IMR-90 (cell line): ENCODE data around the gene TNKS2. TPM values are rescaled to one million over a fixed set of nuclear protein-coding genes. Genes with fewer than 3 reads are reported as not detected.

Experiments used
- ATAC-seq: fragments of 200-7000 bp; cut with Tn5 transposase; 2 replicates; pipeline ENCODE4 v1.9.1; 2020; ENCODE audit warnings: low read depth, mild to moderate bottlenecking, moderate library complexity
- BruUV-seq: library from RNA; stranded (reverse); fragments of 400-500 nt; replicated peaks from 2 replicates; lab custom pipeline; 2021; lab: Mats Ljungman, UMichigan
- CTCF ChIA-PET: fragments of 300-600 bp; formaldehyde crosslinking; extraction: SDS; loops from one replicate; lab custom pipeline; 2021; ENCODE audit warnings: antibody characterized with exemption; lab: Yijun Ruan, JAX
- POLR2A ChIA-PET: fragments of 300-600 bp; sonication (Branson Sonifier 250); formaldehyde crosslinking; loops from one replicate; lab custom pipeline; 2022; ENCODE audit warnings: antibody characterized with exemption; ENCODE audit not compliant: unreplicated experiment; lab: Charles Lee
- DNase-seq: peaks from one replicate; pipeline ENCODE4 v3.0.0; 2013
- H2AFZ ChIP-seq: replicated peaks from 2 replicates; pipeline ENCODE3; 2013; ENCODE audit warnings: low read length, mild to moderate bottlenecking; ENCODE audit not compliant: poor library complexity
- H2AK5ac ChIP-seq: 2 replicates; pipeline ENCODE4 v1.6.1; 2013; ENCODE audit warnings: low read depth, low read length, inconsistent platforms
- H2AK9ac ChIP-seq: replicated peaks from 2 replicates; pipeline ENCODE3; 2013; ENCODE audit warnings: mild to moderate bottlenecking, low read depth, low read length, moderate library complexity; ENCODE audit not compliant: poor library complexity
- H2BK120ac ChIP-seq: 2 replicates; pipeline ENCODE4 v1.6.1; 2013; ENCODE audit warnings: low read depth, low read length, inconsistent platforms
- H2BK15ac ChIP-seq: 3 replicates; pipeline ENCODE4 v1.6.1; 2013; ENCODE audit warnings: low read depth, low read length, inconsistent platforms
- H2BK20ac ChIP-seq: 2 replicates; pipeline ENCODE4 v1.6.1; 2013; ENCODE audit warnings: low read depth, mild to moderate bottlenecking, inconsistent platforms, low read length, moderate library complexity
- H2BK5ac ChIP-seq: 2 replicates; pipeline ENCODE4 v1.6.1; 2013; ENCODE audit warnings: mild to moderate bottlenecking, low read depth, low read length, inconsistent platforms; ENCODE audit not compliant: poor library complexity, severe bottlenecking
- H3K14ac ChIP-seq: replicated peaks from 2 replicates; pipeline ENCODE4 v1.6.1; 2013; ENCODE audit warnings: low read depth, low read length, inconsistent platforms
- H3K18ac ChIP-seq: 2 replicates; pipeline ENCODE4 v1.6.1; 2013; ENCODE audit warnings: low read depth, low read length, control low read depth
- H3K23ac ChIP-seq: 2 replicates; pipeline ENCODE4 v1.6.1; 2013; ENCODE audit warnings: low read depth, low read length, inconsistent platforms
- H3K27ac ChIP-seq: 2 replicates; pipeline ENCODE4 v1.5.1; 2013; ENCODE audit warnings: mild to moderate bottlenecking, control low read depth, low read length; ENCODE audit not compliant: insufficient read depth
- H3K27me3 ChIP-seq: 2 replicates; pipeline ENCODE4 v1.6.1; 2013; ENCODE audit warnings: low read length; ENCODE audit not compliant: control insufficient read depth, insufficient read depth
- H3K36me3 ChIP-seq: 2 replicates; pipeline ENCODE4 v1.6.1; 2013; ENCODE audit warnings: low read length, mixed read lengths; ENCODE audit not compliant: control insufficient read depth, insufficient read depth
- H3K4ac ChIP-seq: 2 replicates; pipeline ENCODE4 v1.6.1; 2013; ENCODE audit warnings: low read depth, low read length, inconsistent platforms
- H3K4me1 ChIP-seq: 2 replicates; pipeline ENCODE4 v1.6.1; 2013; ENCODE audit warnings: low read length, mixed read lengths; ENCODE audit not compliant: control insufficient read depth, insufficient read depth
- H3K4me2 ChIP-seq: 2 replicates; pipeline ENCODE4 v1.6.1; 2013; ENCODE audit warnings: low read depth, mild to moderate bottlenecking, control low read depth, low read length, moderate library complexity
- H3K4me3 ChIP-seq: 2 replicates; pipeline ENCODE4 v1.5.1; 2013; ENCODE audit warnings: low read depth, mild to moderate bottlenecking, control low read depth, low read length, moderate library complexity; ENCODE audit not compliant: insufficient read depth
- H3K56ac ChIP-seq: 2 replicates; pipeline ENCODE4 v1.6.1; 2013; ENCODE audit warnings: low read length, inconsistent platforms; ENCODE audit not compliant: insufficient read depth; ENCODE audit errors: extremely low read depth
- H3K79me1 ChIP-seq, 2 experiments: 2 replicates each; pipeline ENCODE4 v1.6.1; 2013; ENCODE audit warnings: low read length in 2 of 2, inconsistent platforms in 1 of 2, low read depth in 1 of 2
- H3K9ac ChIP-seq: 2 replicates; pipeline ENCODE4 v1.6.1; 2013; ENCODE audit warnings: low read depth, low read length, control low read depth
- H3K9me1 ChIP-seq: 2 replicates; pipeline ENCODE4 v1.6.1; 2013; ENCODE audit warnings: low read length, inconsistent platforms; ENCODE audit not compliant: insufficient read depth
- H3K9me3 ChIP-seq: 2 replicates; pipeline ENCODE4 v1.6.1; 2013; ENCODE audit warnings: low read length; ENCODE audit not compliant: control insufficient read depth, insufficient read depth
- H4K20me1 ChIP-seq: 2 replicates; pipeline ENCODE4 v1.6.1; 2013; ENCODE audit warnings: low read length, inconsistent platforms; ENCODE audit not compliant: insufficient read depth
- H4K5ac ChIP-seq: 2 replicates; pipeline ENCODE4 v1.6.1; 2013; ENCODE audit warnings: mild to moderate bottlenecking, low read depth, low read length, control low read depth
- H4K8ac ChIP-seq, 2 experiments: 2 replicates each; pipeline ENCODE4 v1.6.1; 2013; ENCODE audit warnings: low read depth in 2 of 2, low read length in 2 of 2, control low read depth in 1 of 2, inconsistent platforms in 1 of 2
- H4K91ac ChIP-seq: 2 replicates; pipeline ENCODE4 v1.6.1; 2013; ENCODE audit warnings: low read depth, low read length, inconsistent platforms; ENCODE audit not compliant: insufficient read depth
- BHLHE40 ChIP-seq: fragments of 150-350 bp; IDR thresholded peaks from 2 replicates; pipeline ENCODE4 v1.6.1; 2016; ENCODE audit warnings: mild to moderate bottlenecking, low read depth, low read length
- CHD1 ChIP-seq: IDR thresholded peaks from 2 replicates; pipeline ENCODE4 v1.6.1; 2012; ENCODE audit warnings: low read depth, low read length, improper control_type of control experiment
- ELK1 ChIP-seq: fragments of 150-350 bp; IDR thresholded peaks from 2 replicates; pipeline ENCODE4 v1.6.1; 2016; ENCODE audit warnings: low read depth, mild to moderate bottlenecking, low read length, moderate library complexity, borderline replicate concordance
- FOS ChIP-seq: fragments of 150-350 bp; IDR thresholded peaks from 2 replicates; pipeline ENCODE4 v1.6.1; 2016; ENCODE audit warnings: low read depth, low read length
- MAFK ChIP-seq: IDR thresholded peaks from 2 replicates; pipeline ENCODE4 v1.6.1; 2012; ENCODE audit warnings: low read depth, low read length, improper control_type of control experiment
- MAZ ChIP-seq: IDR thresholded peaks from 2 replicates; pipeline ENCODE4 v1.6.1; 2012; ENCODE audit warnings: low read depth, mild to moderate bottlenecking, low read length, improper control_type of control experiment, moderate library complexity, borderline replicate concordance
- NFE2L2 ChIP-seq: fragments of 150-350 bp; IDR thresholded peaks from 2 replicates; pipeline ENCODE4 v1.6.1; 2016; ENCODE audit warnings: low read depth, mild to moderate bottlenecking, low read length
- POLR2A ChIP-seq: IDR thresholded peaks from 2 replicates; pipeline ENCODE4 v1.6.1; 2012; ENCODE audit warnings: mild to moderate bottlenecking, low read depth, low read length
- RAD21 ChIP-seq: IDR thresholded peaks from 2 replicates; pipeline ENCODE4 v1.6.1; 2012; ENCODE audit warnings: low read length, improper control_type of control experiment
- RFX5 ChIP-seq: IDR thresholded peaks from 2 replicates; pipeline ENCODE4 v1.8.0; 2012; ENCODE audit warnings: low read depth, mild to moderate bottlenecking, low read length, moderate library complexity
- SMC3 ChIP-seq: fragments of 150-350 bp; IDR thresholded peaks from 2 replicates; pipeline ENCODE4 v1.6.1; 2016; ENCODE audit warnings: low read depth, mild to moderate bottlenecking, antibody characterized with exemption, low read length, moderate library complexity
- WGBS, 2 experiments: methylation state at CpG; one replicate each; pipeline versions ENCODE4 v1.1.5 to v1.1.7; 2013; ENCODE audit warnings: missing lambda C conversion rate in 2 of 2; ENCODE audit not compliant: insufficient read length in 1 of 2; ENCODE audit errors: extremely low coverage in 2 of 2; 5-methylcytosine and 5-hydroxymethylcytosine counted together
- dilution Hi-C: fragments of 300-500 bp; cut with HindIII; formaldehyde crosslinking; loops from one replicate; pipeline ENCODE4 v1.14.3; 2018; ENCODE audit warnings: low sequenced_read_pairs; ENCODE audit not compliant: unreplicated experiment
- in situ Hi-C: fragments of 300-500 bp; cut with MboI; formaldehyde crosslinking; loops from 3 replicates; pipeline ENCODE4 v1.14.3; 2019; ENCODE audit warnings: low sequenced_read_pairs, inconsistent platforms, mixed read lengths
- intact Hi-C: fragments of 100-400 bp; cut with micrococcal nuclease; formaldehyde crosslinking; loops from 2 replicates; pipeline ENCODE4 v1.10.0; 2022
- polyA plus RNA-seq, 3 experiments: library from polyadenylated mRNA; depleted of rRNA; stranded (reverse); fragments of >200 nt; gene quantifications; 2 replicates each; pipeline ENCODE4 v1.2.3, GENCODE V29; 2012; ENCODE audit warnings: low replicate concordance in 1 of 3
- total RNA-seq: library from RNA; depleted of rRNA; stranded (reverse); fragments of >200 nt; gene quantifications from 2 replicates; pipeline ENCODE4 v1.2.3, GENCODE V29; 2012

Gene TNKS2
- total and polyA plus RNA-seq, 2 of the 4 experiments (the other 2 are of a cell fraction) = 17.0 to 41.4 TPM

GRCh38 chr10:91788527-91788926, 9.7 kb upstream of the TNKS2 start:
- Histone ChIP-seq H2AK5ac (no peak overlapping the region), H4K8ac (no peak overlapping the region), H4K20me1 (no peaks in the 10 kb centered on the region), H3K27me3 (no peaks in the 10 kb centered on the region), H3K4me2 (no peak overlapping the region), H4K5ac (no peak overlapping the region), H2BK20ac (no peak overlapping the region), H2BK15ac (no peak overlapping the region), H3K4me1 (no peaks in the 10 kb centered on the region), H3K9me3 (no peaks in the 10 kb centered on the region), H3K9ac (no peak overlapping the region), H3K14ac (no peak overlapping the region), H3K79me1 (no peaks in the 10 kb centered on the region), H2BK120ac (no peak overlapping the region), H2AK9ac (no peak overlapping the region), H4K91ac (no peak overlapping the region), H3K23ac (no peak overlapping the region), H3K27ac (no peak overlapping the region), H2BK5ac (no peak overlapping the region), H3K56ac (no peak overlapping the region), H3K18ac (no peak overlapping the region), H2AFZ (no peak overlapping the region), H3K9me1 (no peaks in the 10 kb centered on the region), H3K4ac (no peak overlapping the region), H3K36me3 (no peaks in the 10 kb centered on the region), H3K4me3 (no peak overlapping the region)
- POLR2A ChIA-PET = no interaction called here
- 71% methylated on average over 2 of the region's 5 CpGs; no CpG with 5 or more reads in 1 of the 2 experiments for WGBS, 2 experiments
- in situ Hi-C loops = no loop called here
- no peak for TF ChIP-seq POLR2A
- TF ChIP-seq RFX5 = no peak
- TF ChIP-seq BHLHE40 = no peak
- TF ChIP-seq RAD21 = no peak
- TF ChIP-seq MAZ = no peak
- TF ChIP-seq CHD1 = no peak
- no peak for TF ChIP-seq FOS
- TF ChIP-seq MAFK = no peak
- TF ChIP-seq ELK1 = no peak
- no peak for TF ChIP-seq SMC3
- TF ChIP-seq NFE2L2 = no peak
- no TSS peak for BruUV-seq
- dilution Hi-C loops = no loop called here
- no peak for DNase-seq
- CTCF ChIA-PET = no interaction called here
- intact Hi-C loops = no loop called here
- no peak for ATAC-seq
